GM19438 (cell line): ENCODE results near the gene C2orf72.
"Not testable (repeated sequence)": the region's sequence is repeated elsewhere in the genome, so short reads cannot be mapped to it uniquely, and the experiment has no call there.

Source experiments
- ATAC-seq: cut with Tn5 transposase; IDR thresholded peaks from one replicate; pipeline ENCODE4 v1.9.1; 2021; ENCODE audit warnings: low read depth; ENCODE audit not compliant: unreplicated experiment

Gene C2orf72

DNA sequence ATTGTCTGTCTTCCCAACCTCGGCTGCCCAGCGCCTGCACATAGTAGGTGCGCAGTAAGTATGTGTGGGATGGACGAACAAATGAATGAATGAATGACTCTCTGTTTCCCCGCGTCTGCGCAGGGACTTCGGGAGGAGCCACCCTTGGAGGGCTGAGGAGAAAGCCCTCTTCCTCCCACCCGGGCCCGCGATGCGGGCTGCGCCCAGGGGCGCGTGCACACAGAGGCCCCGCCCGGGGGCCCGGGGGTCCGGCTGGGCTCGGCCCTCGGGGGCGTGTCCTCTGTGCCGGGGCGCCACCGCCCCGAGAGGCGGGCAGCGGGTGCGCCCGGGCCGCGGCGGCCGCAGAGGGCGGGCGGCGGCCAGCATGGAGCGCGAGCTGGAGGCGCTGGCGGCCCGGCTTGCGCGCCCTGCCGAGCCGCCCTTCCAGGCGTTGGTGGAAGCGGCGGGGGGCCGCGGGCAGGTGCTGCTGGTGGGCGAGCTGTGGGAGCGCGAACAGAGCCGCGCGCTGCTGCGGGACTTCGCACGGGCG lies at the start of gene C2orf72:
Gene C2orf72, plus strand, starts transcription at position 322 of the 529 bp plus-strand sequence. Its CDS starts 43 bp downstream, at position 365.
- ATAC-seq: no peak

DNA sequence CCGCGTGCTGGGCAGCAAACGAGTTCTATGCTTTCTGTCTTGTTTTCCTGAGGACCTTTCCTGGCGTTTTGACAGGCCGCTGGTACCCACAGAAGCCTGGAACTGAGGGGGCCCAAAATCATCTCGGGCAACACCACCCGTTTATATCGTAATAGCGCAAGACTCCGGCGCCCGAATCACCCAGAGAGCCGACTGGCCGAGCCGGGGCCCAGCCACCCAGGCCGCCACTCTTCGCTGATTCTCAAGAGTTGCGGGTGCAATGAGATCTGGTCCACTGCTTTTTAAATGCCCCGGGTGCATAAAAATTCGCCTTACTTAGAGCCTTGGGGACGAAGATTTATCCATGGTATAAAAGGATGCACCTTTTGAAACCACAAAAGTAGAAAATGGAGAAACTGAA lies 47.6 kb upstream of the C2orf72 start:
- ATAC-seq: no peak

DNA sequence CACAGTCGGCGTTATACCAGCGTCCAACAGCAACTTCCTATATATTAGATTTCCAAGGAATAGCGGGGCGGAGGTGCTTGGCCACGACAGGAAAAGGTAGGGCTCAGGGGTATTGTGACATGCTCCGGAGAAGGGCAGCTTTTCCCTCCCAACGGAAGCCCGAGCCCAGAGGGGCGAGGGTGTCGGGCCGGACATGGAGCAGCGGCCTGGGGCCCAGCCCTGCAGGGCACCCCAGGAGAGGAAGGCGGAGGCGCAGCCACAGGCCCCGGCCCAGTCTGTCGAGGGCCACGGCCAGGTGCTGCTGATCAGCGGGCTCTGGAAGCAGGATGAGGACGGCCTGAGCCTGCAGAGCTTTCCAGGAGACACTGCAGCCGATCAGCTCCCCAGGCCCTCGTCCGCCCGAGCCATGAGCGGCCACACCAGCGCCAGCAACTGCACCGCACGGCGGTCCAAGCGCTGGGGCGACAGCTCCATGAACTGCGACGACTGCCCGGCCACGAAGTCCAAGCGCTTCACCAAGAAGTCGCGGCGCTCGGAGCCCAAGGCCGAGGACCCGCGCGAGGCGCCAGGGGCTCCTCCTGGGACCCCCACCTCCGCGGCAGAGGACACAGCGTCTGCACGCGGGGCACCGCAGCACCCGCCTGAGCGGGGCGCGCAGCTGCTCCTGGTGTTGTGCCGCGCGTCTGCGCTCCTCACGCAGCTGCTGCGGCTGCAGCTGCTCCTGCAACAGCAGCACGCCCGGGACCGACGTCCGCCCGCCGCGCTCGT lies 47.0 kb upstream of the C2orf72 start:
- ATAC-seq: no peak

DNA sequence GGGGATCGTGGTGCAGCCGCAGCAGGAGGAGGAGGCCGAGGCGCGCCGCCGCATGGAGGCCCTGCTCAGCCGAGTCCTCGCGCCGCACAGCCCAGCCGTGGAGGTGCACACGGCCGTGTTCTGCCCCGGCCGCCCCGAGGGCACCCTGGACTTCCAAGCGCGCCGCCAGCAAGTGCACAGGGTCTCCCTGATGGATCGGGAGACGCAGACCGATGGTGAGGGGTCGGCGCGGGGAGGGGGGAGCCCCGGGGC lies 46.5 kb upstream of the C2orf72 start:
- ATAC-seq: no peak

DNA sequence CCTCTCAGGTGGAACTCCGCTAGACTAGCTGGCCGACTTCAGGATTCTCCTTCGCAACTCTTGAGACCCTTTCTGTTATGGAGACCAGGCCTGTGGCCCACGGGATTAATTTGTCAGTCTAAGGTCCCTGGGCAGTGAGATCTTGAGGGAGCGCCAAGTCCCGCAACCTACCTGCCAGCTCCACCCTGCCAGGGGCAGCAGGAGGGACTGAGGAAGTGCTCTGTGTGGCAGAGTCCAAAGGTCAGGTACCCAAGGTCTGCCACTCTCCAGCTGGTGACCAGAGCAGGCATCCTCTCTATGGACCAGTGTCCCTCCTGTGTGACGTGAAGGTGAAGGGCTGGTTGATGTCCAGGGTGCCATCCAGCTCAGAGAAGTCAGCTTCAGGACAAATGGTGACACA lies 45.7 kb upstream of the C2orf72 start:
- ATAC-seq: no peak

DNA sequence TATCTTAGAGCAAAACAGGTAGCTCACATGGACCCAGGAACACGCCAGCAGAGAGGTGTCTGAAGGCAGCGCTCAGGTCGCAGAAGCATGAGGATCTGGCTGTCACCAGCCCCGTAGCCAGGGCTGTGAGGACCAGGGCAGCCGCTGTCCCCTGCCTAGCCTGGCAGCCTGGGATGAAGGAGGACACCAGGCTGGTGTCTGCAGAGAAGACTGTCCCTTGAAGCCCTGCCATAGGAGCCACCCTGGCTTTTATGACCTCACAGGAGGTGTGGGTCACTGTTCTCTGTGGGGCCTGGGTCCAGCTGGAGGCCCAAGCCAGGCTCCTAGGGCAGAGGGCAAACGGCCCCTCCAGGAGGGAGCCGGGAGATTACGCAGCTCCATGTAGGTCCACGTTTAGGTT lies 41.5 kb upstream of the C2orf72 start, which contains the start of gene SPATA3:
Gene SPATA3, plus strand, starts transcription at position 301 of the 400 bp plus-strand sequence. CDS start 113 bp downstream, outside the sequence.
- no peak for ATAC-seq

DNA sequence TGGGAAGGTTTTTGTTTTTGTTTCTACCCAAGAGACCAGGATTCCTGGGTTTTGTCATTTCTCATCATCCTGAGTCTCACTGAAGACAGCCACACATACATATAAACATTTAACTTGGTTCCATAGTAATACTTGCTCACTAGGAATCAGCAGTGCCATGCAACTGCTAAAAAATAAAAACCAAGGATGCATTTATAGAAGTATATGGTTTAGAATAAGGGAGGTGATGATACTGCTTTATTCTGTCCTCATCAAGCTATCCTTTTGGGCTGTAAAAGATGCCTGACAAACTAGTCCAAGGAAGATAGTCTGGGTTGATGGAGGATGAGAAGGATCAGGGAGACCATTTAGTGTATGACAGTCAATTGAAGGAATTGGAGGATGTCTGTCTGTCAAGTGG lies 40.7 kb upstream of the C2orf72 start:
- ATAC-seq: no peak

DNA sequence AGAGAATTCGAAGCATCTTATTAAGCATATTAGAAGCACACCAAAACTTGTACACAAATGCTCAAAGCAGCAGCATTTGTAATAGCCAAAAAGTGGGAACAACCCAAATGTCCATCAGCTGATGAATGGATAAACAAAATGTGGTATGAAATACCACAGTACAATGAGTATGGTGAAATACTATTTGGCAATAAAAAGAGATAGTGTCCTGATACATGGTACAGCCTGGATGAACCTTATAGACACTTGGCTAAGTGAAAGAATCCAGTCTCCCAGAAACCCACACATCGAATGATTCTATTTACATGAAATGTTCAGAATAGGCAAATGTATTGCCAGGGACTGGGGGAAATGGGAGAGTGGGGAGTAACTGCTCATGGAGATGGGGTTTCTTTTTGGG lies 38.4 kb upstream of the C2orf72 start:
- no peak for ATAC-seq

DNA sequence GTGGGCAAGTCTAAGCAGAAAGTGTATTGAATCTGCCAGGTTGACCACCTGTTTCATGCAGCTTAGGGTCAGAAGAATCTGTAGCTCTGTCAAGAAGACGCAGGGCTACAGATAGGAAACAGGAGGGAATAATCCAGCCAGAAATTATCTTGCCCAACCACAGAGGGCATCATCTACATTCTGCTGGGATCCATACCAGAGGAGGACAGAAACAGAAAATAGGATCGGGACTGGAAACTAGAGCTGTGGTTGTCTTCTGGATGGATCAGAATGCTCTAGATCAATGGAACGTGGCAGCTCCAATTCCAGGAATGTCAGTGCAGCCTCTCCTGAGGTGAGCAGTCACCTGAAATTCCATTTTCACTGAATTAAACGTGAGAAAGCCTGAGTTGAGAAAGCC lies 37.8 kb upstream of the C2orf72 start:
- ATAC-seq: no peak

DNA sequence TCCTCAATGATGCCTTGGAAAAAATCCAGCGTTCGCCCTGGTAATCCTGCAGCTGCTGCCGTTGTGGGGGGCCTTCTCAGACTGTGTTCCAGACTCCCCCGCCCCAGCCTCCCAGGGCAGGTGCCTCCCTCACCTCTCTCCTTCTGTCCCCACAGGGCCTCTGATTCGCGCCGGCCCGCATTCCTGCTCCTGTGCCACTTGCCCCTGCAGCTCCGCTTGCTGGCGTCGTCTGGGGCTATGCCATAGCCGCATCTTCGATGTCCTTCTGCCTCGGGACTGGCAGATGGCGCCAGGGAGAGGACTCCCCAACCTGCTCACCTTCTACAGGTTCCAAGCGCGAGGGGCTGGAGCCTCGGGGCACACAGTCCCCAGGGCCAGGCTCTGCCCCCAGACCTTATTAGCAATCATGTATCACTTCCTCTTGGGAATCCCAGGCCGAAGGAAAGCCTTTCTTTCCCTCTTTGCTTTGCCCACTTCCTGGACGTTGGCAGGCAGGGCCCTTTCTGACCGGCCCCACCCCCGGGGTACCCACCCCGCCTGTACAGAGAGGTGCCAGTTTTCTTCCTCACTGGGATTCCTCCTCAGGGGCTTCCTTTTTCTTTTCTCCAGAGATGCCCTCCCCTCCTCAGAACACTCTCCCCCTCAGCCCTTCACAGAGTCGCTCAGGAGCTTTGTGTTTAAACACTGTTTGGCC lies 37.0 kb upstream of the C2orf72 start:
- no peak for ATAC-seq

DNA sequence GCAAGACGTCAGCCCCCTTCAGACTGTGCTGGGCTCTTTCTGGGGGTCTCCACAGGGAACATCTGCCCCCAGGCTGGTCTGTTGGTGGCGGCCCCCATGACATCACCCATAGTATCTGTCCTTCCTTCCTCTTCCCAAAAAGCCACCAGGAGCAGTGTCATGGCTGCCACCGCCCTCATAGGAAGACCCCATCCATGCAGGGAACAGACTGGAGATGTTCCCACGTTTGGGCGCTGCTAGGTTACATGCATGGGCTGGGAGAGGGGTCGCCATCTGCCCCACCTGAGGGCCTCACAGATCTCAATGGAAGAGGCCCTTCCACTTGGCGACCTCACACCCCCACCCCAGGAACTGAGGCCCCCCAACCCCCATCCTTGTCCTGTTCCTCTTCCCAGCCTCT lies 36.3 kb upstream of the C2orf72 start:
- ATAC-seq: no peak

DNA sequence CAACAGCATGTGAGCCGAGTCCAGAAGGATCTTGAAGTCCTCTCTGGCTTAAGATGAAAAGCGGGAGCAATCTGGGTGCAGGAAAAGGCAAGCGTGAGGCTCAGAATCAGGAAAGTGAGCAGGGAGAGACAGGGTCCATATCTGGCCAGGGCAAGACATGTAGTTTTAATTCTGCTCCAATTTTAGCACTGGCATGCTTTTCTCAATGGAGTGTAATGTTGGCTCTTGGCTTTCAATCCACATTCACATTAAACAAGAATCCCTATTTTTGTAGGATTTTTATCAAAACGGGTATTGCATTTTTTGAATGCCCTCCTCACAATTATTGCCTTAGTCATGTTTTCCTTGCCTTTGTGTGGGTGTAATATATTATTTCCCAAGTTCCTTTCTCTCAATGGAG lies 35.4 kb upstream of the C2orf72 start:
- no peak for ATAC-seq

DNA sequence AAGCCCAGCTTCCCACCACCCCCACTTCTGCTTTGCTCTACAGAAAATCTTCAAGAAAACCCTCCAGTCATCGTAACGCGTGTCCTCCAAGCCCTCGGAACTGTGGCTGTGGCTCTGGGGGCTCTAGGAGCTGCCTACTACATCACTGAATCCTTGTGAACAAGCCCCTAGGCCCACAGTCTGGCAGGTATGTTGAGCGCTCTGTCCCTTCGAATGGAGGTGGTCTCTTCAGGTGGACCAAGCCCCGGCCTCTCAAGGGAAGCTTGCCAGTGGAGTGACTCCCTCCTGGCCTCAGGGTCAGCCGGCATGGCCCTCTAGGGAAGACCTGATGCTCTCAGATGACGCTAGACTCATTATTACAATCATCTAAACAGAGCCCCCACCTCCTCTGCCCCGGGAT lies 34.7 kb upstream of the C2orf72 start:
- ATAC-seq: no peak

DNA sequence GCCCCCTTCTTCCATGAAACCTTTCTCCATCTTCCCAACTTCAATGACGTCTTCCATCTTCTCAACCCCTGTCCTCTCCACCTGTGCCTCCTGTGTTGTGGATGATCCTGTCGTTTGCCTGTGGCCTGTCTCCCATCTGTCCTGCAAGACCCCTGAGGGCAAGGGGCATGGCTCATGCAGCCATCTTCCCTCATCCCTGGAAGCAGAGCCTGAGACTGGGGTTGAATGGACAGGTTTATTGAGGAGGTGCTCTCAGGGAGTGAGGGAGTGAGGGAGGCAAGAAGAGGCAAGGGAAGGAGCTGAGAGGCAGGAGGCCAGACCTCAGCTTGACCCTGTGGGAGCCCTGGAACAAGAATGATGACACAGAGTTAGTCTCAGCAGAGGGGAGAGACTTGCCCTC lies 34.1 kb upstream of the C2orf72 start:
- ATAC-seq: no peak

DNA sequence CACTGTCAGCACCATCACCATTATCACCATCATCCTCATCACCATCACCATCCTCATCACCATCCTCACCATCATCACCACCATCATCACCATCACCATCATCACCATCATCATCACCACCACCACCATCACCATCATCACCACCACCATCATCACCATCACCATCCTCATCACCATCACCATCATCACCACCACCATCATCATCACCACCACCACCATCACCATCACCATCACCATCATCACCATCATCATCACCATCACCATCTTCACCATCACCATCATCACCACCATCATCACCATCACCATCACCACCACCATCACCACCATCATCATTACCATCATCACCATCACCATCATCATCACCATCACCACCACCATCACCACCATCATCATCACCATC lies 32.4 kb upstream of the C2orf72 start:
- not testable (repeated sequence) for ATAC-seq

DNA sequence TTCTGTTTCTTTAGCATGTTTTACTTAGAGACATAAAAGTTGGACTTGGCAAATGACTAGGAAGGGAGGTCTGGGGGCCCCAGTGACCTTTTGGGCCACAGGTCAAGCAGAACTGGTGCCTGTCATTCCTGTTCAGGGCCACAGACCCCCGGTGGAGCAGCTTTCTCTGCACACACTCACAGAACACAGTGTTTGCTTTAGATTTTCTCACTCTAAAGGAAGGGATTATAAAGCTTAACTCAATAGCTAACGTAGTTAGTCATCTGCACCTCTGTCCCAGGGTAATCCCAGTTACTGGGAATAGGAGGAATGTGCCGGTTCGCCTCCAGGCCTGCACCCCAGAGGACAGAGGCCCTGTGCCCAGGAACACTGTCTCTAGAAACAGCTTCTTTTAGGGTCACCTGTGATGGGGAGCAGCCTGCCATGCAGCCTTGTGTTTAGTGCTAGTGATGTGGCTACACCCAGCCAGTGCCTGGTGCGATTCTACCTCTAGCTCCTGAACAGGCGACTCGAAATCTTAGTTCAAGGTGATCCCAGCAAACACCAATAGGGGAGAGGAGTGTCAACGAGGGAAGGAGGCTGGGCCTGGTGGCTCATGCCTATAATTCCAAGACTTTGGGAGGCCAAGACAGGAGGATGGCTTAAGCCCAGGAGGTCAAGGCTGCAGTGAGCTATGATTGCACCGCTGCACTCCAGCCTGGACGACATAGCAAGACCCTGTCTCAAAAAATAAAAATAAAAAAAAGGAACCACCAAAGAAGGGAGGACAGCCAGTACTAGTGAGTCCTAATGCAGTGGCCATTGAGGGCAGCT lies 29.8 kb upstream of the C2orf72 start:
- ATAC-seq: no peak

DNA sequence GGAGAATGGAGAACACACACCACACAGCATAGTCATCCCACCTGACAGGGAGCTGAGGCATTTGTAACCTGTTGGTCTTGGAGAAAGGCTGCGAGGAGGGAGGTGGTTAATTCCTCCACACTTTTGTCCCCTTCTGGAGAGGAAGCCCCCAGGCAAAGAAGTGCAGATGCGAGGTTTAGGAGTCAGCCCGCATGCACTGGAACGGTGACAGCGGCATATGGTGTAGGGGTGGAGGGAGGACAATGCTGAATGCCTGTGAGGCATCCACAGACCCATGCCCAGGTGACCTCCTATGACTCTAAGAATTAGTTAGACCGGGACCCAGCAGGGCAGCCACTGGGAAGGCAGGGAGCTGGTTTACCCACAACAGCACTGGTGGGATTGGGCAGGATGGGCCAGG lies 29.2 kb upstream of the C2orf72 start:
- ATAC-seq: no peak

DNA sequence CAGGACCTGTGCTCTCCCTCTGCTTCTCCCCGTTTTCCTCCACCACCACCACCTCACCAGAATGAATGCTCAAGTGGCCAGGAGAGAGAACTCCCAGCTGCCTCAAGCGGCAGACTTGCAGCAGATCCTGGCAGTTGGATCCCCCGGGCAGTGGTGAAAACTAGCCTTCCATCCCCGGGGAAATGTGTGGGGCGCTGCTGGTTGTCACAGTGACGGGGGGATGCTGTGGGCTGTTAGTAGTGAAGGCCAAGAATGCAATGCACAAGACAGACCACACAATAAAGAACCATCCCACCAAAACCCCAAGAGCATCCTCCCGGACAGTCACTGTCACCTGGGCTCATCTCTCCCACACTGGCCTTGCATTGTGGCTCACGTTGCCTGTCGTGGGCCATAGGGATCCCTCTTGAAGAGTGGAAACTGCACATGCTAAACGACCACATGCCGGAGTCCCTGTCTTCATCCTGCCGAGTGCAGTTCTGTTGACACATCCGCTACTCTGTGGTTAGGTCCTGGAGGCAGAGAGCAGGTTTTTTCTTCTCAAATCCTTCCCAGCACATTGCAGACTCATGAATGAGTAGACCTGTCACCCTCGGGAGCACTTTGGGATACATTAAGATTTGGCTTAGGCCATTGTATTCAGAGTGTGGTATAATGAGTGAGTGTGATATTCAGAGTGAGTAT lies 27.9 kb upstream of the C2orf72 start:
- no peak for ATAC-seq

DNA sequence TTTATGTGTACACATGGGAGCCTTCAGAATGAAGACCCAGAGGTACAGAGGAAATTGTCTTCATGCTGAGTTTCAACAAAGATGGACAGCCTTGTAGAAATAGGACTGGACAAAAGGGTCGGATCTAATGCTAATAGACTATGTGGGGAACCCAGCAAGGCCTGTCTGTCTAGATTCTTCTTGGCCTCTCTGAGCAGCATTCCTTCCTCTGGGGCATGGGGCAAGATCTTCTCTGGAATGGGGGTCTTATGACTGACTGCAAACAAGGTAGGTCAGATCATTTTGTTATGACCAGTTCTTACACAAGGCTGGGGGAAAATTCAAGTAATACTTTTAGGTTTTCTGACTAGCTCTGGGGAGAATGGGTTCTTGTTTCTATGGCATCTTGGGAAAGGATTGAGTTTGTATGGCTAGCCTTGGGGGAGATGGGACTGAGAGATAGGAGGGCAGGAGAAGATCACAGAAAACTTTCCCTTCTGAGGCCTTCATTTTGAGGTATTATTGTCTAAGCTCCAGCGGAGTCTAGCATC lies 27.1 kb upstream of the C2orf72 start:
- ATAC-seq: no peak

DNA sequence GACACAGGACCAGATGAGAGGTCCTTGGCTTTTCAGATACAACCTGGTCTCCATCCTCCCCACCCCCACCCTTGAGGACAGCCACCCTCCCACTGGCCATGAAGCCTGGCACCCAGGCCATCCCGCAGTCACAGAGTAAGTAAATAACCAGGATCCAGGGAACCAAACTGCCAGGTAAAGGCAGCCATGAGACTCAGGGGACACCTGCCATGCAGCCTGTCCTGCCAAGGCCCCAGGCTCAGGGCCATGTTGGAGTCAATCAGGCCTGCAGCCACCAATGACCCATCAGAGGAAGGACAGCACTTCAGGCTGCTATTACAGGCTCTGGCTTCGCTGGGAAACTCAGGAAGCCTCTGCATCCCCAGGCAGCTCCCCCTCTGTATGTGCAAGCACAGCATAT lies 25.8 kb upstream of the C2orf72 start:
- no peak for ATAC-seq
